Nucleus accumbens (tissue), 56 donors: Measurements from ENCODE around the gene ISL2.
"Not testable (repeated sequence)": the region's sequence is repeated elsewhere in the genome, so short reads cannot be mapped to it uniquely, and the experiment has no call there.

Experiments
- DNase-seq, 56 donors: peaks; one replicate each; lab custom pipeline; 2025; lab: John Stamatoyannopoulos, UW

ISL2 gene

GRCh38 chr15:76336254-76337058 lies at the start of gene ISL2:
TSS of gene ISL2 (plus strand) at chr15:76336773. CDS start at chr15:76336884, 111 bp downstream.
- DNase-seq, result peak in 25 of 56 donors; percentile 5 to 87 (median 56)

GRCh38 chr15:76289582-76289981 lies 47.0 kb upstream of the ISL2 start:
- no peak for DNase-seq

- no peak for DNase-seq
Measured at GRCh38 chr15:76293361-76293760, 43.2 kb upstream of the ISL2 start.

- DNase-seq, result not testable (repeated sequence)
Measured at GRCh38 chr15:76294463-76294862, 42.1 kb upstream of the ISL2 start.

GRCh38 chr15:76296849-76297248 lies 39.7 kb upstream of the ISL2 start:
- no peak for DNase-seq

- DNase-seq, result not testable (repeated sequence)
Measured at GRCh38 chr15:76297951-76298350, 38.6 kb upstream of the ISL2 start.

- DNase-seq, result no peak
Measured at GRCh38 chr15:76298986-76299385, 37.6 kb upstream of the ISL2 start.

- no peak for DNase-seq
Measured at GRCh38 chr15:76299786-76300185, 36.8 kb upstream of the ISL2 start.

- DNase-seq, result no peak
Measured at GRCh38 chr15:76303909-76304308, 32.7 kb upstream of the ISL2 start.

GRCh38 chr15:76309601-76310330 lies 26.8 kb upstream of the ISL2 start:
- DNase-seq, result no peak

GRCh38 chr15:76310475-76311099 lies 26.0 kb upstream of the ISL2 start:
- DNase-seq, result peak in 4 of 56 donors; percentile 14 to 42 (median 36)

- peak; percentile 39 to 93 (median 78) for DNase-seq
Measured at GRCh38 chr15:76311100-76311953, 25.2 kb upstream of the ISL2 start, which contains the start of gene ETFA. TSS of gene ETFA (minus strand) at chr15:76311469. CDS start at chr15:76311388, 81 bp downstream.

GRCh38 chr15:76312540-76313174 lies 23.9 kb upstream of the ISL2 start:
- DNase-seq, result no peak

- not testable (repeated sequence) for DNase-seq
Measured at GRCh38 chr15:76313175-76313567, 23.4 kb upstream of the ISL2 start.

- no peak for DNase-seq
Measured at GRCh38 chr15:76313731-76314130, 22.8 kb upstream of the ISL2 start.

GRCh38 chr15:76320012-76320411 lies 16.6 kb upstream of the ISL2 start:
- no peak for DNase-seq

- no peak for DNase-seq
Measured at GRCh38 chr15:76321171-76321570, 15.4 kb upstream of the ISL2 start.

- no peak for DNase-seq
Measured at GRCh38 chr15:76321602-76322001, 15.0 kb upstream of the ISL2 start.

GRCh38 chr15:76324066-76324465 lies 12.5 kb upstream of the ISL2 start:
- DNase-seq, result no peak

GRCh38 chr15:76325704-76326103 lies 10.9 kb upstream of the ISL2 start:
- DNase-seq, result no peak
